ENCODE measurements around the gene SLC6A8.

DNA sequence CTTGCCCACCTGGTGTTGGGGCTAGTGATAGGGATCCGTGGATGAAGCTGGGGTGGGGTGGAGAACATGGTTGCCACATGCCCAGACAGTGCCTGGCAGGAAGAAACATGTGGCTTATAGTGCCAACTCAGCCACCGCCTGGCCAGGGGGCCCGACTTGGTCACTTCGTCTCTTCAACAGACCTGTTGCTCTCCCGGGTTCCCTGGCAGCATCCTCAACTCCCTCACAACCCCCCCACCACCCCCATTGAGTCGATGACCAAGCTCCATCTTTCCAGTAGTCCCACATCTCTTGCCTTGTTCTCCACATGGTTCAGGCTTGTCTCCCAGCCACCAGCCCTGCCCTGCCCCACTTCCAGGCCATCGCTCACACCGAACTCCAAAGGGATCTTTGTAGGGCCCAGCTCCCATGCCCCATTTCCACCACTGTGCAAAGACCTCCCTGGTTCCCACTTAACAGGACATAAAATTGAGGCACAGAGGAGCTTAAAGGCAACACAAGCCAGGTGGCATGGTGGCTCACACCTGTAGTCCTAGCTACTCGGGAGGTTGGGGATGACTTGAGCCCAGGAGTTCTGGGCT is 21.9 kb upstream of the SLC6A8 start:
- TF ChIP-seq CTCF (conservative IDR thresholded peaks at IDR 0.05; ENCODE audit: low read depth, low read length) (no peak), EZH2 (IDR thresholded peaks at IDR 0.05; ENCODE audit: borderline replicate concordance, low read depth, low read length, poor library complexity, severe bottlenecking) (no peak)

All from A673 (cell line).